ENCODE measurements around the gene KRTCAP2. TPM values are rescaled to one million over a fixed set of nuclear protein-coding genes. Genes with fewer than 3 reads are reported as not detected.

Gene KRTCAP2
- total RNA-seq, 1 donor from 2014 or later = 173 TPM

- Mint-ChIP-seq H3K27me3 (ENCODE audit: unreplicated experiment) (peaks cover 11% of the 10 kb centered on the region), H3K4me1 (ENCODE audit: unreplicated experiment) (no peaks in the 10 kb centered on the region), H3K36me3 (ENCODE audit: low read depth, unreplicated experiment) (peaks cover 15% of the 10 kb centered on the region), H3K27ac (ENCODE audit: unreplicated experiment) (no peak overlapping the region), H3K9me3 (ENCODE audit: unreplicated experiment) (no peaks in the 10 kb centered on the region), H3K4me3 (ENCODE audit: unreplicated experiment) (no peak overlapping the region)
- no peak for DNase-seq (ENCODE audit: low spot score)
- no peak for TF ChIP-seq CTCF (IDR thresholded peaks at IDR 0.05; ENCODE audit: unreplicated experiment)
Measured at GRCh38 chr1:155184351-155184811, 11.3 kb upstream of the KRTCAP2 start.

- Mint-ChIP-seq H3K27me3 (ENCODE audit: unreplicated experiment) (peaks cover 11% of the 10 kb centered on the region), H3K27ac (ENCODE audit: unreplicated experiment) (no peak overlapping the region), H3K36me3 (ENCODE audit: low read depth, unreplicated experiment) (peaks cover 19% of the 10 kb centered on the region), H3K4me1 (ENCODE audit: unreplicated experiment) (no peaks in the 10 kb centered on the region), H3K4me3 (ENCODE audit: unreplicated experiment) (peak overlapping the region; percentile 19), H3K9me3 (ENCODE audit: unreplicated experiment) (no peaks in the 10 kb centered on the region)
- no peak for DNase-seq (ENCODE audit: low spot score)
- no peak for TF ChIP-seq CTCF (IDR thresholded peaks at IDR 0.05; ENCODE audit: unreplicated experiment)
Measured at GRCh38 chr1:155183775-155184221, 10.7 kb upstream of the KRTCAP2 start.

GRCh38 chr1:155182052-155182550 is 9.0 kb upstream of the KRTCAP2 start:
- no peak overlapping the region for H3K27ac Mint-ChIP-seq (ENCODE audit: unreplicated experiment)
- peaks cover 15% of the 10 kb centered on the region for H3K36me3 Mint-ChIP-seq (ENCODE audit: low read depth, unreplicated experiment)
- no peaks in the 10 kb centered on the region for H3K4me1 Mint-ChIP-seq (ENCODE audit: unreplicated experiment)
- TF ChIP-seq CTCF (IDR thresholded peaks at IDR 0.05; ENCODE audit: unreplicated experiment) = no peak
- DNase-seq (ENCODE audit: low spot score) = no peak
- peaks cover 3% of the 10 kb centered on the region for H3K27me3 Mint-ChIP-seq (ENCODE audit: unreplicated experiment)
- H3K4me3 Mint-ChIP-seq (ENCODE audit: unreplicated experiment) = no peak overlapping the region
- H3K9me3 Mint-ChIP-seq (ENCODE audit: unreplicated experiment) = no peaks in the 10 kb centered on the region

- H3K4me3 Mint-ChIP-seq (ENCODE audit: unreplicated experiment) = no peak overlapping the region
- peaks cover 18% of the 10 kb centered on the region for H3K36me3 Mint-ChIP-seq (ENCODE audit: low read depth, unreplicated experiment)
- no peaks in the 10 kb centered on the region for H3K9me3 Mint-ChIP-seq (ENCODE audit: unreplicated experiment)
- DNase-seq (ENCODE audit: low spot score) = no peak
- peaks cover 3% of the 10 kb centered on the region for H3K4me1 Mint-ChIP-seq (ENCODE audit: unreplicated experiment)
- H3K27ac Mint-ChIP-seq (ENCODE audit: unreplicated experiment) = no peak overlapping the region
- no peak for TF ChIP-seq CTCF (IDR thresholded peaks at IDR 0.05; ENCODE audit: unreplicated experiment)
- peaks cover 4% of the 10 kb centered on the region for H3K27me3 Mint-ChIP-seq (ENCODE audit: unreplicated experiment)
Measured at GRCh38 chr1:155181371-155182051, 8.4 kb upstream of the KRTCAP2 start.
